ENCODE measurements around the gene ATRIP. TPM values are rescaled to one million over a fixed set of nuclear protein-coding genes. Genes with fewer than 3 reads are reported as not detected.

Gene ATRIP
- total RNA-seq, 1 donor from 2014 or later, result 4.8 TPM

- no peak for DNase-seq
Observed at GRCh38 chr3:48423883-48424695, 22.4 kb upstream of the ATRIP start.

- DNase-seq, result no peak
Observed at GRCh38 chr3:48425281-48425812, 21.2 kb upstream of the ATRIP start.

DNA sequence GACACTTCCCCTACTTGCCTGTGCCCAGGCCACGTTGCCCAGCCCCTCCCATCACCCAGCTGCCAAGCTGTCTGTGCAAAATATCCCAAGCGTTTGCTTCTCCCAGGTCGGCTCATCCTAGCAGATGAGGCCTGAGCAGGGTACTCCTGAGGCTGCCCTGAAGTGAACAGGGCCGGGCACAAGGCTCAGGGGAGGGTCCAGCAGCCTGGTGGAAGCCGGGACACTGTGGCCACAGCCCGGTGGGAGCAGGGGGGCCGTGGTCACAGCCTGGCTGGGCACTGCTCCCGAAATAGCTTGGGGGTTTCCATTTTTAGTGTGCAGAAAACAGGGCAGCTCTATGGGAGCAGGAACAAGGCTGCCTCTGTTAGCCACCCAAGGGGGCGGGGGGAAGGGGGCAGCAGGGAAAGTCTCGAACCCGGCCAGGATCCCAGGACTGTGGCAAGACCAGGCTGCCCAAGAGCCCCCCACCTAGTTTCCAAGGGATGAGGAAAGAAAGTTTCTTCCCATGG, 20.1 kb upstream of the ATRIP start:
- DNase-seq, result no peak

- DNase-seq, result no peak
Observed at GRCh38 chr3:48426944-48427629, 19.4 kb upstream of the ATRIP start.

GRCh38 chr3:48427630-48427962, 18.9 kb upstream of the ATRIP start:
- no peak for DNase-seq

GRCh38 chr3:48428088-48428571, 18.4 kb upstream of the ATRIP start:
- DNase-seq, result no peak

GRCh38 chr3:48428572-48429316, 17.8 kb upstream of the ATRIP start:
- peak; percentile 7 for DNase-seq

GRCh38 chr3:48429317-48429959, 17.1 kb upstream of the ATRIP start:
- DNase-seq, result no peak

GRCh38 chr3:48429960-48430707, 16.4 kb upstream of the ATRIP start, which contains the start of gene PLXNB1:
TSS of gene PLXNB1 (minus strand) at chr3:48430086. CDS start at chr3:48424611, 5,475 bp downstream.
- no peak for DNase-seq

GRCh38 chr3:48430708-48431101, 15.8 kb upstream of the ATRIP start:
- DNase-seq, result no peak

- DNase-seq, result no peak
Observed at GRCh38 chr3:48431224-48432029, 15.1 kb upstream of the ATRIP start.

GRCh38 chr3:48432411-48433371, 13.8 kb upstream of the ATRIP start:
- no peak for DNase-seq

DNA sequence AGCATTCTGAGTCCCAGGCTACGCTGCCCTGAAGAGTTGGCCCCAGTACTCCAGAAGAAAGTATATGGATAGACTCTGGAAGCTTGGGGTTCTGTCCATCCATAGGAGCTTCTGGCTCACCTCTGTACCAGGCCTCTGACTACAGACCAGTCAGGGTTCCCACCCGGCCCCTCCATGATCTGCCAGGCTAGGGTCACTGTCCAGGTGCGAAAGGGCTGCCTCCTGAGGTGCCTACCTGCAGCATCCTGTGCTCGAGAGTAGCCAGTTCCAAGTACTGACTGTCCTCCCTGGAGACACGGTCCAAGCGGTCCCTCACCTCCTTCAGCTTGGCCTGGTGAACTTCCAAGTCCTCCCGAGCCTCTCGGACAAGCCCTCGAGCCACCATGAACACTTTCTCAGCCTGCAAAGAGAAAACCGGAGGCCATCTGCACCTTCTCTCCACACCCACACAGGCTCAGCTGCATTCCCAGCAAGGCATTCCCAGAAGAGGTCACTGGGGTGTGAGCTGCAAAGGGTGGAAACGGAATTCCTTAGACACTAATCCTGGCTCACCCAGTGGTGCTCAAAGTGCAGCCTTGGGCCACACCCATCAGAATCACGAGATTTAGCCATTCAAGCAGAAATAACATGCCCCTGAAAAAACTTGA, 12.9 kb upstream of the ATRIP start:
- DNase-seq, result no peak

- no peak for DNase-seq
Observed at GRCh38 chr3:48434591-48435222, 11.8 kb upstream of the ATRIP start.

- no peak for DNase-seq
Observed at GRCh38 chr3:48435223-48435595, 11.3 kb upstream of the ATRIP start.

DNA sequence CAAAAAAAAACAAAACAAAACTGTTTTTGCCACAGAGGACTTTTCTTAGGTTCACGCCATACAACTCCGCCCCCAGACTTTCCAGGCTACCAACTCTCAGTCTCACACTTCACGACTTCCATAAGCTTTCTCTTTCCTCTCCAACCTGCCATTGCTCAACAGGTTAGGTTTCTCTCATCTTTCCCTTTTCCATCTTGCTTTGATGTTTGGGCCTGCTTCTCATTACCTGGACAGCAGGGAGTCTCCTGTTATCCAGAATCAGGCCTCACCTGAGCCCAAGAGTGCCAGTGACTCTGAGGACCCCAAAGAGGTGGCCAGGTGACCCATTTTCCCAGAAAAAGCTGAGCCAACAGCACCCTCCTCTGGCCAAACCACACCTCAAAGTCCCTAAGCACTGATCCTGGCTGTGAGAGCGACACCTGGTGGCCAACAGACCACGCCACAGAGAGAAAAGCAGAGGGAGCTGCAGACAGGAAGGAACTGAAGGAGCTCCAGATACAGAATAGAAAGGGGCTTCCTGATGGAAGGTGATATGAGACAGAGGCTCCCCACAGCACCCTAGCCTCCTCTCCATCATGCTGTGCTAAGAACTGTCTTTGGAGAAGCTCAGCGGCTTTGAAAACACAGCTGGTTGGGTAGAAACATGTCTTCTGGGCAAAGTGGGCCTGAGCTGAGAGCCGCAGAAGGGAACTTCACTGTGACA, 10.6 kb upstream of the ATRIP start:
- peak; percentile 63 for DNase-seq

- DNase-seq, result no peak
Observed at GRCh38 chr3:48436477-48436787, 10.1 kb upstream of the ATRIP start.

DNA sequence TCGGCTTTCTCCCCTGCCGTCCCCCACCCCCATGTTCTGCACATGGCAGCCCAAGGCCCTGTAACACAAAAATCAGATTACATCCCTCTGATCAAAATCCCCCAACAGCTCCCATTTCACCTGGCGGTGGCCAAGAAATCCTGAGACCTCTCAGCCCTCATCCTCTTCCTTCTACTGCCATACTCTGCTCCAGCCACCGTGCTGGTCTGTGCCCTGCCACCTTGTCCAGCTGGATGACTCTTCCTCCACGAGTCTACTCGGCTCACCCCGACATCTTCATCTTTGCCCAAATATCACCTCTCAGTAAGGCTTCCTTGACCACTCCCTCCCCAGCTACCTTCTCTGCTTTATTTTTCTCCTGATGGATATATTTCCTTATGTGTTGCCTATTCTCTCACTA, 9.7 kb upstream of the ATRIP start:
- DNase-seq, result no peak

Measured in skin of body (tissue), 2 donors.